ENCODE data around the gene SPDEF.
A peak's percentile ranks its signal among the peaks of the same experiment; 100 is the strongest.

The SPDEF gene

GRCh38 chr6:34575326-34575725 is 19.2 kb upstream of the SPDEF start:
- H3K27ac ChIP-seq = no peak overlapping the region
- no peaks in the 10 kb centered on the region for H3K36me3 ChIP-seq
- no peaks in the 10 kb centered on the region for H3K9me3 ChIP-seq (ENCODE audit: severe bottlenecking)
- TF ChIP-seq CTCF (IDR thresholded peaks at IDR 0.05; ENCODE audit: low read depth, low read length) = peak; percentile 31; the same call in 1 of the 2 replicates
- DNase-seq = no peak
- no peak overlapping the region for H3K4me3 ChIP-seq (ENCODE audit: low read depth, low read length)
- no peaks in the 10 kb centered on the region for H3K27me3 ChIP-seq (ENCODE audit: insufficient read depth, low read depth, severe bottlenecking)

- no peaks in the 10 kb centered on the region for H3K9me3 ChIP-seq (ENCODE audit: severe bottlenecking)
- H3K27ac ChIP-seq = no peak overlapping the region
- H3K4me3 ChIP-seq (ENCODE audit: low read depth, low read length) = no peak overlapping the region
- no peaks in the 10 kb centered on the region for H3K27me3 ChIP-seq (ENCODE audit: insufficient read depth, low read depth, severe bottlenecking)
- DNase-seq = no peak
- no peak for TF ChIP-seq CTCF (IDR thresholded peaks at IDR 0.05; ENCODE audit: low read depth, low read length)
- no peaks in the 10 kb centered on the region for H3K36me3 ChIP-seq
These were observed 18.6 kb upstream of the SPDEF start for GRCh38 chr6:34574647-34575293.

- no peak overlapping the region for H3K27ac ChIP-seq
- H3K9me3 ChIP-seq (ENCODE audit: severe bottlenecking) = no peaks in the 10 kb centered on the region
- no peak for DNase-seq
- H3K36me3 ChIP-seq = no peaks in the 10 kb centered on the region
- H3K27me3 ChIP-seq (ENCODE audit: insufficient read depth, low read depth, severe bottlenecking) = no peaks in the 10 kb centered on the region
- H3K4me3 ChIP-seq (ENCODE audit: low read depth, low read length) = no peak overlapping the region
- no peak for TF ChIP-seq CTCF (IDR thresholded peaks at IDR 0.05; ENCODE audit: low read depth, low read length)
These were observed 17.5 kb upstream of the SPDEF start for GRCh38 chr6:34573567-34574183.

GRCh38 chr6:34572585-34572984 is 16.5 kb upstream of the SPDEF start:
- H3K27ac ChIP-seq = no peak overlapping the region
- H3K4me3 ChIP-seq (ENCODE audit: low read depth, low read length) = no peak overlapping the region
- no peaks in the 10 kb centered on the region for H3K27me3 ChIP-seq (ENCODE audit: insufficient read depth, low read depth, severe bottlenecking)
- no peaks in the 10 kb centered on the region for H3K9me3 ChIP-seq (ENCODE audit: severe bottlenecking)
- no peaks in the 10 kb centered on the region for H3K36me3 ChIP-seq
- no peak for DNase-seq
- TF ChIP-seq CTCF (IDR thresholded peaks at IDR 0.05; ENCODE audit: low read depth, low read length) = no peak

GRCh38 chr6:34572021-34572420 is 15.9 kb upstream of the SPDEF start:
- no peaks in the 10 kb centered on the region for H3K36me3 ChIP-seq
- no peaks in the 10 kb centered on the region for H3K27me3 ChIP-seq (ENCODE audit: insufficient read depth, low read depth, severe bottlenecking)
- no peak for DNase-seq
- TF ChIP-seq CTCF (IDR thresholded peaks at IDR 0.05; ENCODE audit: low read depth, low read length) = no peak
- H3K9me3 ChIP-seq (ENCODE audit: severe bottlenecking) = no peaks in the 10 kb centered on the region
- no peak overlapping the region for H3K27ac ChIP-seq
- H3K4me3 ChIP-seq (ENCODE audit: low read depth, low read length) = no peak overlapping the region

- Histone ChIP-seq H3K27ac (no peak overlapping the region), H3K36me3 (no peaks in the 10 kb centered on the region), H3K9me3 (ENCODE audit: severe bottlenecking) (no peaks in the 10 kb centered on the region), H3K4me3 (ENCODE audit: low read depth, low read length) (no peak overlapping the region), H3K27me3 (ENCODE audit: insufficient read depth, low read depth, severe bottlenecking) (no peaks in the 10 kb centered on the region)
- TF ChIP-seq CTCF (IDR thresholded peaks at IDR 0.05; ENCODE audit: low read depth, low read length) = no peak
- DNase-seq = no peak
These were observed 15.3 kb upstream of the SPDEF start for GRCh38 chr6:34571388-34571787.

Measured in WERI-Rb-1 (cell line).